ENCODE results near the gene CRTAP. TPM values are rescaled to one million over a fixed set of nuclear protein-coding genes. Genes with fewer than 3 reads are reported as not detected.
A peak's percentile ranks its signal among the peaks of the same experiment; 100 is the strongest.

The CRTAP gene
- total and polyA plus RNA-seq, 2 of the 13 experiments (the other 11 are each of a cell fraction or from before 2014, with no cell fraction given) = 54.2 to 119 TPM

GRCh38 chr3:33113772-33114621, at the start of gene CRTAP (continued):
- TF ChIP-seq TRIM22 (IDR thresholded peaks at IDR 0.05) (no peak), ZNF713 (CRISPR knock-in tag; IDR thresholded peaks at IDR 0.05) (0 out of 2 replicates have a peak, but pooled peaks have one; percentile 33), ZNF773 (CRISPR knock-in tag; IDR thresholded peaks at IDR 0.05; ENCODE audit: borderline replicate concordance) (no peak; the same call in 1 of the 2 replicates), ZKSCAN1 (IDR thresholded peaks at IDR 0.05; ENCODE audit: low read length) (no peak), GABPA (IDR thresholded peaks at IDR 0.05; ENCODE audit: low read depth, low read length) (no peak), GABPA (CRISPR knock-in tag; IDR thresholded peaks at IDR 0.05; ENCODE audit: low read depth) (no peak), PBX3 (CRISPR knock-in tag; IDR thresholded peaks at IDR 0.05; ENCODE audit: borderline replicate concordance) (0 out of 2 replicates have a peak, but pooled peaks have one; percentile 60), DMAP1 (CRISPR knock-in tag; IDR thresholded peaks at IDR 0.05) (peak; percentile 47; the same call in 1 of the 2 replicates), ZNF460 (CRISPR knock-in tag; IDR thresholded peaks at IDR 0.05; ENCODE audit: borderline replicate concordance) (no peak), CENPT (CRISPR knock-in tag; IDR thresholded peaks at IDR 0.05; ENCODE audit: low read depth) (no peak), ZNF670 (CRISPR knock-in tag; IDR thresholded peaks at IDR 0.05; ENCODE audit: borderline replicate concordance) (no peak; the same call in 1 of the 2 replicates), MLX (CRISPR knock-in tag; IDR thresholded peaks at IDR 0.05) (no peak), TMF1 (CRISPR knock-in tag; IDR thresholded peaks at IDR 0.05; ENCODE audit: low read depth) (no peak; the same call in 1 of the 2 replicates), ZNF205 (CRISPR knock-in tag; IDR thresholded peaks at IDR 0.05) (peak; percentile 58; the same call in 1 of the 2 replicates), ZBTB39 (CRISPR knock-in tag; IDR thresholded peaks at IDR 0.05) (no peak), ZSCAN29 (CRISPR knock-in tag; conservative IDR thresholded peaks at IDR 0.05) (no peak), MAZ (IDR thresholded peaks at IDR 0.05; ENCODE audit: borderline replicate concordance, low read depth, low read length) (no peak), MAZ (CRISPR knock-in tag; IDR thresholded peaks at IDR 0.05; ENCODE audit: low read depth) (peak; percentile 95), ARNT (IDR thresholded peaks at IDR 0.05) (no peak), ZFP82 (CRISPR knock-in tag; IDR thresholded peaks at IDR 0.05; ENCODE audit: borderline replicate concordance) (peak; percentile 71; the same call in 1 of the 2 replicates), SOX13 (IDR thresholded peaks at IDR 0.05) (no peak), SOX13 (CRISPR knock-in tag; conservative IDR thresholded peaks at IDR 0.05 in 1 of 2, IDR thresholded peaks at IDR 0.05 in 1 of 2) (peak in 1 of 2 experiments; percentile 24; a peak in 1 of 4 replicates), ATF7-NPFF (CRISPR knock-in tag; IDR thresholded peaks at IDR 0.05; ENCODE audit: low read depth) (peak; percentile 81), MZF1 (CRISPR knock-in tag; IDR thresholded peaks at IDR 0.05; ENCODE audit: borderline replicate concordance) (0 out of 2 replicates have a peak, but pooled peaks have one; percentile 52), HOXD1 (CRISPR knock-in tag; IDR thresholded peaks at IDR 0.05) (0 out of 2 replicates have a peak, but pooled peaks have one; percentile 29), FOXC1 (CRISPR knock-in tag; IDR thresholded peaks at IDR 0.05; ENCODE audit: borderline replicate concordance) (peak; percentile 68; the same call in 1 of the 2 replicates)

Data from HepG2 (cell line).